Measurements from ENCODE around the gene ARHGAP42. TPM values are rescaled to one million over a fixed set of nuclear protein-coding genes. Genes with fewer than 3 reads are reported as not detected.

ARHGAP42 gene
- total RNA-seq, 1 experiment from 2014 or later = not detected

GRCh38 chr11:100716838-100717237 is 29.8 kb downstream of the ARHGAP42 start:
- Histone ChIP-seq H3K4me2 (ENCODE audit: low read depth, low read length, poor library complexity, severe bottlenecking) (no peak overlapping the region), H3K4me1 (ENCODE audit: low read length) (no peaks in the 10 kb centered on the region), H3K36me3 (ENCODE audit: insufficient read depth, low read length) (no peaks in the 10 kb centered on the region), H3K4me3 (ENCODE audit: low read length) (no peak overlapping the region), H3K27me3 (ENCODE audit: low read length) (no peaks in the 10 kb centered on the region; the same call in 1 of the 2 replicates), H3K79me2 (ENCODE audit: low read length) (no peaks in the 10 kb centered on the region), H3K9me3 (ENCODE audit: low read length) (peaks cover 26% of the 10 kb centered on the region), H4K20me1 (ENCODE audit: insufficient read depth, low read depth, low read length) (no peaks in the 10 kb centered on the region), H3K27ac (ENCODE audit: low read length) (no peak overlapping the region), H3K9me2 (replicated peaks; ENCODE audit: insufficient read depth, low read length) (0 out of 2 replicates have a peak, but pooled peaks cover 6% of the 10 kb centered on the region), H2AFZ (ENCODE audit: low read length) (no peak overlapping the region), H3K9ac (ENCODE audit: low read length) (no peak overlapping the region)
- no peak for DNase-seq

- Histone ChIP-seq H2AFZ (ENCODE audit: low read length) (no peak overlapping the region), H3K9me2 (replicated peaks; ENCODE audit: insufficient read depth, low read length) (no peaks in the 10 kb centered on the region), H3K27ac (ENCODE audit: low read length) (no peak overlapping the region), H3K4me2 (ENCODE audit: low read depth, low read length, poor library complexity, severe bottlenecking) (no peak overlapping the region), H3K36me3 (ENCODE audit: insufficient read depth, low read length) (no peaks in the 10 kb centered on the region), H3K9me3 (ENCODE audit: low read length) (peaks cover 26% of the 10 kb centered on the region), H3K9ac (ENCODE audit: low read length) (no peak overlapping the region), H3K79me2 (ENCODE audit: low read length) (no peaks in the 10 kb centered on the region), H3K4me3 (ENCODE audit: low read length) (no peak overlapping the region), H3K4me1 (ENCODE audit: low read length) (no peaks in the 10 kb centered on the region), H3K27me3 (ENCODE audit: low read length) (no peaks in the 10 kb centered on the region; the same call in 1 of the 2 replicates), H4K20me1 (ENCODE audit: insufficient read depth, low read depth, low read length) (no peaks in the 10 kb centered on the region)
- DNase-seq = no peak
Observed at GRCh38 chr11:100719362-100719761, 32.3 kb downstream of the ARHGAP42 start.

GRCh38 chr11:100719809-100720221 is 32.7 kb downstream of the ARHGAP42 start:
- DNase-seq = no peak
- H3K4me3 ChIP-seq (ENCODE audit: low read length) = no peak overlapping the region
- no peaks in the 10 kb centered on the region for H3K36me3 ChIP-seq (ENCODE audit: insufficient read depth, low read length)
- H3K79me2 ChIP-seq (ENCODE audit: low read length) = no peaks in the 10 kb centered on the region
- H3K9ac ChIP-seq (ENCODE audit: low read length) = no peak overlapping the region
- peaks cover 26% of the 10 kb centered on the region for H3K9me3 ChIP-seq (ENCODE audit: low read length)
- no peak overlapping the region for H3K27ac ChIP-seq (ENCODE audit: low read length)
- no peaks in the 10 kb centered on the region for H3K4me1 ChIP-seq (ENCODE audit: low read length)
- H3K27me3 ChIP-seq (ENCODE audit: low read length) = no peaks in the 10 kb centered on the region; the same call in 1 of the 2 replicates
- H3K4me2 ChIP-seq (ENCODE audit: low read depth, low read length, poor library complexity, severe bottlenecking) = no peak overlapping the region
- H2AFZ ChIP-seq (ENCODE audit: low read length) = no peak overlapping the region
- no peaks in the 10 kb centered on the region for H3K9me2 ChIP-seq (replicated peaks; ENCODE audit: insufficient read depth, low read length)
- H4K20me1 ChIP-seq (ENCODE audit: insufficient read depth, low read depth, low read length) = no peaks in the 10 kb centered on the region

- no peaks in the 10 kb centered on the region for H3K27me3 ChIP-seq (ENCODE audit: low read length)
- H3K9me3 ChIP-seq (ENCODE audit: low read length) = peaks cover 32% of the 10 kb centered on the region
- no peaks in the 10 kb centered on the region for H3K79me2 ChIP-seq (ENCODE audit: low read length)
- DNase-seq = no peak
- H3K4me3 ChIP-seq (ENCODE audit: low read length) = no peak overlapping the region
- no peaks in the 10 kb centered on the region for H3K9me2 ChIP-seq (replicated peaks; ENCODE audit: insufficient read depth, low read length)
- H4K20me1 ChIP-seq (ENCODE audit: insufficient read depth, low read depth, low read length) = no peaks in the 10 kb centered on the region
- no peaks in the 10 kb centered on the region for H3K36me3 ChIP-seq (ENCODE audit: insufficient read depth, low read length)
- H2AFZ ChIP-seq (ENCODE audit: low read length) = no peak overlapping the region
- no peak overlapping the region for H3K27ac ChIP-seq (ENCODE audit: low read length)
- H3K4me1 ChIP-seq (ENCODE audit: low read length) = no peaks in the 10 kb centered on the region
- no peak overlapping the region for H3K4me2 ChIP-seq (ENCODE audit: low read depth, low read length, poor library complexity, severe bottlenecking)
- H3K9ac ChIP-seq (ENCODE audit: low read length) = no peak overlapping the region
Observed at GRCh38 chr11:100726680-100727079, 39.6 kb downstream of the ARHGAP42 start.

GRCh38 chr11:100727410-100727809 is 40.3 kb downstream of the ARHGAP42 start:
- H3K9ac ChIP-seq (ENCODE audit: low read length) = no peak overlapping the region
- H3K4me2 ChIP-seq (ENCODE audit: low read depth, low read length, poor library complexity, severe bottlenecking) = no peak overlapping the region
- H3K9me2 ChIP-seq (replicated peaks; ENCODE audit: insufficient read depth, low read length) = no peaks in the 10 kb centered on the region
- H3K79me2 ChIP-seq (ENCODE audit: low read length) = no peaks in the 10 kb centered on the region
- H2AFZ ChIP-seq (ENCODE audit: low read length) = no peak overlapping the region
- no peaks in the 10 kb centered on the region for H3K4me1 ChIP-seq (ENCODE audit: low read length)
- no peaks in the 10 kb centered on the region for H3K36me3 ChIP-seq (ENCODE audit: insufficient read depth, low read length)
- H3K9me3 ChIP-seq (ENCODE audit: low read length) = peaks cover 32% of the 10 kb centered on the region
- no peaks in the 10 kb centered on the region for H4K20me1 ChIP-seq (ENCODE audit: insufficient read depth, low read depth, low read length)
- H3K27me3 ChIP-seq (ENCODE audit: low read length) = no peaks in the 10 kb centered on the region
- no peak overlapping the region for H3K27ac ChIP-seq (ENCODE audit: low read length)
- no peak overlapping the region for H3K4me3 ChIP-seq (ENCODE audit: low read length)
- no peak for DNase-seq

GRCh38 chr11:100730266-100730665 is 43.2 kb downstream of the ARHGAP42 start:
- no peak overlapping the region for H2AFZ ChIP-seq (ENCODE audit: low read length)
- H3K79me2 ChIP-seq (ENCODE audit: low read length) = no peaks in the 10 kb centered on the region
- H3K4me3 ChIP-seq (ENCODE audit: low read length) = no peak overlapping the region
- H4K20me1 ChIP-seq (ENCODE audit: insufficient read depth, low read depth, low read length) = no peaks in the 10 kb centered on the region
- peaks cover 37% of the 10 kb centered on the region for H3K9me3 ChIP-seq (ENCODE audit: low read length)
- no peak overlapping the region for H3K9ac ChIP-seq (ENCODE audit: low read length)
- H3K4me2 ChIP-seq (ENCODE audit: low read depth, low read length, poor library complexity, severe bottlenecking) = no peak overlapping the region
- no peak for DNase-seq
- no peak overlapping the region for H3K27ac ChIP-seq (ENCODE audit: low read length)
- H3K4me1 ChIP-seq (ENCODE audit: low read length) = no peaks in the 10 kb centered on the region
- no peaks in the 10 kb centered on the region for H3K27me3 ChIP-seq (ENCODE audit: low read length)
- no peaks in the 10 kb centered on the region for H3K36me3 ChIP-seq (ENCODE audit: insufficient read depth, low read length)
- H3K9me2 ChIP-seq (replicated peaks; ENCODE audit: insufficient read depth, low read length) = no peaks in the 10 kb centered on the region

- no peak overlapping the region for H3K4me2 ChIP-seq (ENCODE audit: low read depth, low read length, poor library complexity, severe bottlenecking)
- no peak overlapping the region for H2AFZ ChIP-seq (ENCODE audit: low read length)
- H3K27ac ChIP-seq (ENCODE audit: low read length) = no peak overlapping the region
- H3K4me3 ChIP-seq (ENCODE audit: low read length) = no peak overlapping the region
- no peaks in the 10 kb centered on the region for H3K27me3 ChIP-seq (ENCODE audit: low read length)
- peaks cover 39% of the 10 kb centered on the region for H3K9me3 ChIP-seq (ENCODE audit: low read length)
- no peak overlapping the region for H3K9ac ChIP-seq (ENCODE audit: low read length)
- no peak for DNase-seq
- no peaks in the 10 kb centered on the region for H3K9me2 ChIP-seq (replicated peaks; ENCODE audit: insufficient read depth, low read length)
- no peaks in the 10 kb centered on the region for H3K4me1 ChIP-seq (ENCODE audit: low read length)
- H3K36me3 ChIP-seq (ENCODE audit: insufficient read depth, low read length) = no peaks in the 10 kb centered on the region
- H4K20me1 ChIP-seq (ENCODE audit: insufficient read depth, low read depth, low read length) = no peaks in the 10 kb centered on the region
- no peaks in the 10 kb centered on the region for H3K79me2 ChIP-seq (ENCODE audit: low read length)
Observed at GRCh38 chr11:100731471-100731870, 44.4 kb downstream of the ARHGAP42 start.

GRCh38 chr11:100732949-100733348 is 45.9 kb downstream of the ARHGAP42 start:
- Histone ChIP-seq H3K79me2 (ENCODE audit: low read length) (no peaks in the 10 kb centered on the region), H3K9me2 (replicated peaks; ENCODE audit: insufficient read depth, low read length) (no peaks in the 10 kb centered on the region), H3K4me3 (ENCODE audit: low read length) (no peak overlapping the region), H2AFZ (ENCODE audit: low read length) (no peak overlapping the region), H3K36me3 (ENCODE audit: insufficient read depth, low read length) (no peaks in the 10 kb centered on the region), H3K27ac (ENCODE audit: low read length) (no peak overlapping the region), H4K20me1 (ENCODE audit: insufficient read depth, low read depth, low read length) (no peaks in the 10 kb centered on the region), H3K4me2 (ENCODE audit: low read depth, low read length, poor library complexity, severe bottlenecking) (no peak overlapping the region), H3K4me1 (ENCODE audit: low read length) (no peaks in the 10 kb centered on the region), H3K9me3 (ENCODE audit: low read length) (peaks cover 37% of the 10 kb centered on the region), H3K27me3 (ENCODE audit: low read length) (no peaks in the 10 kb centered on the region), H3K9ac (ENCODE audit: low read length) (no peak overlapping the region)
- no peak for DNase-seq
